OCI-LY7 (cell line): ENCODE data around the gene PTPRCAP. TPM values are rescaled to one million over a fixed set of nuclear protein-coding genes. Genes with fewer than 3 reads are reported as not detected.

Source experiments
- BruUV-seq: library from RNA; stranded (reverse); fragments of 400-500 nt; replicated peaks from 2 replicates; lab custom pipeline; 2021; lab: Mats Ljungman, UMichigan
- CTCF ChIA-PET: fragments of 300-600 bp; sonication (Branson Sonifier 250); formaldehyde crosslinking; loops from one replicate; lab custom pipeline; 2022; ENCODE audit warnings: antibody characterized with exemption; ENCODE audit not compliant: unreplicated experiment; lab: Charles Lee
- POLR2A ChIA-PET: fragments of 300-600 bp; sonication (Branson Sonifier 250); formaldehyde crosslinking; loops from one replicate; lab custom pipeline; 2022; ENCODE audit warnings: antibody characterized with exemption; lab: Charles Lee
- DNase-seq: peaks from one replicate; pipeline ENCODE4 v3.0.0-alpha.2; 2015; ENCODE audit warnings: low spot score
- H2AFZ ChIP-seq: fragments of 200-600 bp; sonication (generic), shearing (Covaris generic); 2 replicates; pipeline ENCODE4 v1.6.1; 2014; ENCODE audit warnings: mild to moderate bottlenecking, antibody characterized with exemption, low read length, moderate library complexity
- H3K27ac ChIP-seq: fragments of 200-600 bp; sonication (generic); 2 replicates; pipeline ENCODE4 v1.5.1; 2014; ENCODE audit warnings: mixed run types, low read depth, mild to moderate bottlenecking, moderate library complexity, low read length, inconsistent platforms; ENCODE audit not compliant: poor library complexity, severe bottlenecking
- H3K36me3 ChIP-seq: fragments of 200-600 bp; sonication (generic); 2 replicates; pipeline ENCODE4 v1.6.1; 2014; ENCODE audit warnings: mild to moderate bottlenecking, antibody characterized with exemption, low read length, moderate library complexity, mixed read lengths; ENCODE audit not compliant: insufficient read depth
- H3K4me1 ChIP-seq: fragments of 200-600 bp; sonication (generic); 2 replicates; pipeline ENCODE4 v1.5.1; 2014; ENCODE audit warnings: mild to moderate bottlenecking, low read length; ENCODE audit not compliant: insufficient read depth, poor library complexity, severe bottlenecking
- H3K4me2 ChIP-seq: fragments of 200-600 bp; sonication (generic); 2 replicates; pipeline ENCODE4 v1.6.1; 2014; ENCODE audit warnings: mild to moderate bottlenecking, low read length
- H3K4me3 ChIP-seq: fragments of 200-600 bp; sonication (generic); 2 replicates; pipeline ENCODE4 v1.5.1; 2014; ENCODE audit warnings: mild to moderate bottlenecking, low read depth, low read length; ENCODE audit not compliant: poor library complexity, severe bottlenecking
- H3K79me2 ChIP-seq: fragments of 200-600 bp; sonication (generic); 2 replicates; pipeline ENCODE4 v1.6.1; 2016; ENCODE audit warnings: low read depth, mild to moderate bottlenecking, low read length, moderate library complexity, mixed read lengths; ENCODE audit not compliant: insufficient read depth
- H3K9me2 ChIP-seq: fragments of 200-600 bp; sonication (generic); 2 replicates; pipeline ENCODE4 v1.6.1; 2016; ENCODE audit warnings: mild to moderate bottlenecking, low read length, mixed read lengths; ENCODE audit not compliant: insufficient read depth
- H3K9me3 ChIP-seq: fragments of 200-600 bp; sonication (generic); 2 replicates; pipeline ENCODE4 v1.6.1; 2014; ENCODE audit warnings: mild to moderate bottlenecking, mixed run types, low read length, mixed read lengths
- H4K20me1 ChIP-seq: fragments of 200-600 bp; sonication (generic); 2 replicates; pipeline ENCODE4 v1.6.1; 2014; ENCODE audit warnings: mild to moderate bottlenecking, antibody characterized with exemption, low read length, moderate library complexity, mixed read lengths; ENCODE audit not compliant: insufficient read depth
- CTCF ChIP-seq: fragments of 200-600 bp; sonication (generic); conservative IDR thresholded peaks from 2 replicates; pipeline ENCODE4 v1.5.1; 2014; ENCODE audit warnings: mild to moderate bottlenecking, antibody characterized with exemption, low read length, moderate library complexity, mixed read lengths
- EZH2phosphoT487 ChIP-seq: fragments of 200-600 bp; sonication (generic); IDR thresholded peaks from 2 replicates; pipeline ENCODE4 v1.6.1; 2018; ENCODE audit warnings: low read depth, borderline replicate concordance, mild to moderate bottlenecking, mixed run types, antibody characterized with exemption, low read length, moderate library complexity, mixed read lengths
- intact Hi-C: fragments of 100-400 bp; cut with micrococcal nuclease; formaldehyde crosslinking; loops from one replicate; pipeline ENCODE4 v1.10.0; 2022; ENCODE audit not compliant: unreplicated experiment
- total RNA-seq, 2 experiments: library from RNA; depleted of rRNA in 1 of 2; stranded (reverse); fragments of >200 nt in 1 of 2; shearing (Covaris generic) in 1 of 2; gene quantifications; 2 replicates each; pipeline ENCODE4 v1.2.3, GENCODE V29; 2014 to 2022

The PTPRCAP gene
- total RNA-seq, 2 experiments from 2014 or later = 129 to 212 TPM

GRCh38 chr11:67391304-67392182, 45.9 kb downstream of the PTPRCAP start, which contains the start of gene RAD9A:
Gene RAD9A (plus strand): TSS chr11:67391986. CDS start chr11:67392045, 59 bp downstream.
- peaks cover 19% of the 10 kb centered on the region; the same call in 1 of the 2 replicates for H3K79me2 ChIP-seq
- H3K4me1 ChIP-seq = peaks cover 37% of the 10 kb centered on the region
- 0 out of 2 replicates have a peak within 1 kb of the TSS, but pooled peaks have one; percentile 22 for H2AFZ ChIP-seq

GRCh38 chr11:67390947-67391303, 46.6 kb downstream of the PTPRCAP start:
- Histone ChIP-seq H4K20me1 (no peaks in the 10 kb centered on the region), H3K79me2 (peaks cover 19% of the 10 kb centered on the region; the same call in 1 of the 2 replicates), H3K4me1 (peaks cover 33% of the 10 kb centered on the region), H3K27ac (peak overlapping the region; percentile 54), H3K4me2 (peak overlapping the region; percentile 74), H3K9me3 (no peaks in the 10 kb centered on the region), H3K36me3 (peaks cover 23% of the 10 kb centered on the region), H3K4me3 (peak overlapping the region; percentile 78), H2AFZ (no peak overlapping the region), H3K9me2 (no peaks in the 10 kb centered on the region)
- POLR2A ChIA-PET = interaction anchor here (0.6 to 2.4 kb wide), 4 partner anchors 11 to 226 kb away, joined by 3 to 16 read pairs (median 6); partner anchors contain the start of genes PPP1CA and TBC1D10C
- CTCF ChIA-PET = interaction anchor here (0.6 kb wide), 1 partner anchor 243 kb away, joined by 3 read pairs; no protein-coding TSS in a partner anchor
- TF ChIP-seq EZH2phosphoT487 (no peak), CTCF (no peak)
- BruUV-seq = no TSS peak
- intact Hi-C loops = loop anchor here (1.0 kb wide), 1 partner anchor 93 kb away; no protein-coding TSS in a partner anchor
- no peak for DNase-seq

More at GRCh38 chr11:67391304-67392182, 45.9 kb downstream of the PTPRCAP start, which contains the start of gene RAD9A:
- intact Hi-C loops = loop anchor here (1.0 kb wide), 1 partner anchor 93 kb away; no protein-coding TSS in a partner anchor
- Histone ChIP-seq H4K20me1 (no peaks in the 10 kb centered on the region), H3K9me3 (no peaks in the 10 kb centered on the region), H3K36me3 (peaks cover 29% of the 10 kb centered on the region), H3K27ac (peak within 1 kb of the TSS; percentile 54), H3K4me3 (peak within 1 kb of the TSS; percentile 78), H3K9me2 (no peaks in the 10 kb centered on the region), H3K4me2 (peak within 1 kb of the TSS; percentile 74)
- BruUV-seq = TSS peak; percentile 75
- DNase-seq = peak; percentile 98
- no peak for TF ChIP-seq EZH2phosphoT487
- TF ChIP-seq CTCF = no peak
- ChIA-PET POLR2A (interaction anchor here (0.6 to 2.4 kb wide), 9 partner anchors 10 to 199 kb away, joined by 3 to 16 read pairs (median 3); partner anchors contain the start of genes PPP1CA, PTPRCAP and TBC1D10C), CTCF (interaction anchor here (0.8 kb wide), 1 partner anchor 10 kb away, joined by 6 read pairs; the partner anchor contains the start of gene PPP1CA)
